HG03520 (cell line): ENCODE results near the gene LRRC3B.
"Not testable (repeated sequence)": the region's sequence is repeated elsewhere in the genome, so short reads cannot be mapped to it uniquely, and the experiment has no call there.

Experiments
- ATAC-seq: cut with Tn5 transposase; IDR thresholded peaks from one replicate; pipeline ENCODE4 v1.9.1; 2021; ENCODE audit warnings: mild to moderate bottlenecking, moderate library complexity; ENCODE audit not compliant: unreplicated experiment

LRRC3B gene, protein sequence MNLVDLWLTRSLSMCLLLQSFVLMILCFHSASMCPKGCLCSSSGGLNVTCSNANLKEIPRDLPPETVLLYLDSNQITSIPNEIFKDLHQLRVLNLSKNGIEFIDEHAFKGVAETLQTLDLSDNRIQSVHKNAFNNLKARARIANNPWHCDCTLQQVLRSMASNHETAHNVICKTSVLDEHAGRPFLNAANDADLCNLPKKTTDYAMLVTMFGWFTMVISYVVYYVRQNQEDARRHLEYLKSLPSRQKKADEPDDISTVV

GRCh38 chr3:26622621-26623418 is at the start of gene LRRC3B:
Gene LRRC3B, plus strand, starts transcription at chr3:26622772. Its CDS starts 86,901 bp downstream, at chr3:26709673.
- ATAC-seq = no peak

- ATAC-seq = no peak
Measured at GRCh38 chr3:26574766-26575165, 47.8 kb upstream of the LRRC3B start.

GRCh38 chr3:26579116-26579515 is 43.5 kb upstream of the LRRC3B start:
- no peak for ATAC-seq

- no peak for ATAC-seq
Measured at GRCh38 chr3:26587571-26587970, 35.0 kb upstream of the LRRC3B start.

GRCh38 chr3:26588931-26589330 is 33.6 kb upstream of the LRRC3B start:
- no peak for ATAC-seq

- no peak for ATAC-seq
Measured at GRCh38 chr3:26589678-26590077, 32.9 kb upstream of the LRRC3B start.

GRCh38 chr3:26590919-26591484 is 31.6 kb upstream of the LRRC3B start:
- ATAC-seq = no peak

GRCh38 chr3:26591926-26592325 is 30.6 kb upstream of the LRRC3B start:
- no peak for ATAC-seq

DNA sequence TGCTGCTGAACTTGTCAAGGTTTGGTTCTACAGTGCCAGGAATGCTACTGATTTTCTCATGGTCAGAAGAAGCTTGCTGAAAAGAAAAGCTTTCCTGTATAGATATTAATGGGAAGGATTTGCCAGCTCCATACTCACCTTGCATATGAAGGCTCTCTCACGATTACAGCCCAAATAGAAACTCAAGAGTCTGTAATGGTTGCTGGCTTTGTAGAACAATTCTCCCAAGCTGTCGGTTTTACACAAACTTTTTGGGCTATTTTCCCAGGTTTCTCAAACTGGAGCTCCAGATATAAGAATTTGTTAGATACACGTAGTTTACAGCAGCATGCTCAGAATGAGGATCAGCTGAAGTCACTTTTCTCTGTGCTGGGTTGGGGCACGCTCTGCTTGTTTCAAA is 30.1 kb upstream of the LRRC3B start:
- no peak for ATAC-seq

GRCh38 chr3:26596335-26596734 is 26.2 kb upstream of the LRRC3B start:
- no peak for ATAC-seq

- ATAC-seq = not testable (repeated sequence)
Measured at GRCh38 chr3:26603311-26603710, 19.3 kb upstream of the LRRC3B start.

- not testable (repeated sequence) for ATAC-seq
Measured at GRCh38 chr3:26603771-26604170, 18.8 kb upstream of the LRRC3B start.

- ATAC-seq = no peak
Measured at GRCh38 chr3:26614006-26614685, 8.4 kb upstream of the LRRC3B start.

GRCh38 chr3:26621176-26621575 is 1.4 kb upstream of the LRRC3B start:
- ATAC-seq = no peak

GRCh38 chr3:26621906-26622620 is 509 bp upstream of the LRRC3B start:
- ATAC-seq = no peak

GRCh38 chr3:26623419-26624208 is 1.0 kb downstream of the LRRC3B start:
- no peak for ATAC-seq

DNA sequence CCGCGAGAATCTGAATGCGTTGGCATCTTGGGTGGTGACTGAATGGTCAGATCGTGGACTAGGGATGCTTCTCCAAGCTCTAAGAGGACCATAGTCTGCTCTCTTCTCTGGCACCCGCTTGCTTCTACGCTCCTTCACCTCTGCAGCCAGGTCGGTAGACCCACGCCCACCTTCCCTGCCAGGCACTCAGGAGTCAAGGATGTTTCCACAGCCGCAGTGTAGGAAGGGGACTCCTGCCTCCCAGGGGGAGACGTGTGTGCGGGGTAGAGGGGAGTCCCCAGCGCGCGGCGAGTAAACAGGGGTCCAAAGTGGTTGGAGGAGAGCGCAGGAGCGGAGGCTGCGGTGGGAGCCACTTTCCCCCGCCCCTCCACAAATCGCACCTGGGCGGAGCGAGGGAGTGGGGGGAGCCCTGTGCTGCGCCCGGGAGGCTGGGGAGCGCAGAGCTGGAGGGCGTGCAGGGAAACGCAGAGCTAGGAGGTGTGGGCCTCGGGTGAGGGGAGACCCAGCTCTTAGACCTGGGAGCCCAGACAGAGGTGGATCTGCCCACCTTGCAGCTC is 1.7 kb downstream of the LRRC3B start:
- ATAC-seq = no peak

- ATAC-seq = no peak
Measured at GRCh38 chr3:26625187-26625586, 2.6 kb downstream of the LRRC3B start.

- ATAC-seq = no peak
Measured at GRCh38 chr3:26627080-26627479, 4.5 kb downstream of the LRRC3B start.

DNA sequence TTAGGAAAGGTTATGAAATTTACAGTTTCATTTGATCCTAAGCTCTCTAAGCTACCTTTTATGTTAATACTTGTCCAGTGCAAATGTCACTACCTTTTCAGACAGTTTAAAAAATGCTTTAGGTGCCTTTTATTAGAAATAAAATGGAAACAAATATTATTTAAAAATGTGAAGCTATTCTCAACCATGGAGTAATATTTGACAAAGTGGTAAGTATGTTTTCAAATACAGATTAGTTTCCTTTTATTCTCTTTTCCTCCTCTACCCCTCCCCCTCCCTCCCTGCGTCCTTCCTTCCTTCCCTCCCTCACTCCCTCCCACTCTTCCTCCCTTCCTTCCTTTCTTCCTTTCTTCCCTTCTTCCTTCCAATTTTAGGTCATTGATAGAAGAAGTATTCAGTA is 6.3 kb downstream of the LRRC3B start:
- no peak for ATAC-seq
